GM21447 (cell line): ENCODE results near the gene TIGIT.
"Not testable (repeated sequence)": the region's sequence is repeated elsewhere in the genome, so short reads cannot be mapped to it uniquely, and the experiment has no call there.

Experiments
- ATAC-seq: cut with Tn5 transposase; IDR thresholded peaks from one replicate; pipeline ENCODE4 v1.9.1; 2021; ENCODE audit not compliant: unreplicated experiment

Gene TIGIT

GRCh38 chr3:114293838-114294535, at the start of gene TIGIT:
Gene TIGIT (plus strand): TSS chr3:114294028. CDS start chr3:114294062, 34 bp downstream.
- no peak for ATAC-seq

GRCh38 chr3:114252954-114253353, 40.9 kb upstream of the TIGIT start:
- ATAC-seq = no peak

- no peak for ATAC-seq
Measured at GRCh38 chr3:114253505-114253904, 40.3 kb upstream of the TIGIT start.

- ATAC-seq = no peak
Measured at GRCh38 chr3:114259566-114259965, 34.3 kb upstream of the TIGIT start.

- ATAC-seq = no peak
Measured at GRCh38 chr3:114260152-114260551, 33.7 kb upstream of the TIGIT start.

- no peak for ATAC-seq
Measured at GRCh38 chr3:114270019-114270418, 23.8 kb upstream of the TIGIT start.

GRCh38 chr3:114272271-114272670, 21.6 kb upstream of the TIGIT start:
- ATAC-seq = no peak

- no peak for ATAC-seq
Measured at GRCh38 chr3:114274929-114275328, 18.9 kb upstream of the TIGIT start.

- ATAC-seq = not testable (repeated sequence)
Measured at GRCh38 chr3:114276856-114277255, 17.0 kb upstream of the TIGIT start.

GRCh38 chr3:114284644-114285043, 9.2 kb upstream of the TIGIT start:
- no peak for ATAC-seq

- no peak for ATAC-seq
Measured at GRCh38 chr3:114285648-114286230, 8.1 kb upstream of the TIGIT start.

- ATAC-seq = no peak
Measured at GRCh38 chr3:114286266-114286665, 7.6 kb upstream of the TIGIT start.

- peak; percentile 91 for ATAC-seq
Measured at GRCh38 chr3:114290911-114291901, 2.6 kb upstream of the TIGIT start.

GRCh38 chr3:114294940-114295480, 1.2 kb downstream of the TIGIT start:
- ATAC-seq = no peak

- ATAC-seq = no peak
Measured at GRCh38 chr3:114295946-114296345, 2.1 kb downstream of the TIGIT start.

- no peak for ATAC-seq
Measured at GRCh38 chr3:114299421-114299820, 5.6 kb downstream of the TIGIT start.

GRCh38 chr3:114299941-114300624, 6.3 kb downstream of the TIGIT start:
- ATAC-seq = no peak

- peak; percentile 56 for ATAC-seq
Measured at GRCh38 chr3:114307222-114307830, 13.5 kb downstream of the TIGIT start.

GRCh38 chr3:114307832-114308231, 14.0 kb downstream of the TIGIT start:
- ATAC-seq = no peak

- ATAC-seq = no peak
Measured at GRCh38 chr3:114308377-114308776, 14.5 kb downstream of the TIGIT start.
